Astrocyte (in vitro differentiated cells and primary cell): ENCODE results near the gene THOC5. TPM values are rescaled to one million over a fixed set of nuclear protein-coding genes. Genes with fewer than 3 reads are reported as not detected.

ENCODE experiments used
- DNase-seq: peaks from one replicate; pipeline ENCODE4 v3.0.0-alpha.2; 2010; ENCODE audit warnings: low read depth
- FAIRE-seq: peaks from 2 replicates; lab custom pipeline; 2011; peaks lifted over from hg19 to GRCh38; lab: Jason Lieb, UNC
- H2AFZ ChIP-seq: 2 replicates; pipeline ENCODE4 v1.6.0; 2012; ENCODE audit warnings: low read depth, low read length, inconsistent platforms
- H3K27ac ChIP-seq: 2 replicates; pipeline ENCODE4 v1.5.1; 2011; ENCODE audit warnings: low read depth, low read length, inconsistent platforms
- H3K27me3 ChIP-seq: 2 replicates; pipeline ENCODE4 v1.6.0; 2011; ENCODE audit warnings: low read length, inconsistent platforms; ENCODE audit not compliant: insufficient read depth
- H3K36me3 ChIP-seq: 2 replicates; pipeline ENCODE4 v1.5.1; 2011; ENCODE audit warnings: low read length, inconsistent platforms; ENCODE audit not compliant: insufficient read depth
- H3K4me1 ChIP-seq: 2 replicates; pipeline ENCODE4 v1.5.1; 2011; ENCODE audit warnings: low read length, inconsistent platforms; ENCODE audit not compliant: insufficient read depth
- H3K4me2 ChIP-seq: 2 replicates; pipeline ENCODE4 v1.6.0; 2012; ENCODE audit warnings: low read length, inconsistent platforms
- H3K4me3 ChIP-seq: 2 replicates; pipeline ENCODE4 v1.5.1; 2011; ENCODE audit warnings: low read depth, mild to moderate bottlenecking, low read length, inconsistent platforms; ENCODE audit not compliant: insufficient read depth
- H3K79me2 ChIP-seq: 2 replicates; pipeline ENCODE4 v1.6.0; 2012; ENCODE audit warnings: mild to moderate bottlenecking, low read length, inconsistent platforms; ENCODE audit not compliant: insufficient read depth
- H3K9ac ChIP-seq: 2 replicates; pipeline ENCODE4 v1.6.0; 2012; ENCODE audit warnings: mild to moderate bottlenecking, low read length, inconsistent platforms
- H3K9me3 ChIP-seq: 2 replicates; pipeline ENCODE4 v1.5.1; 2012; ENCODE audit warnings: low read depth, mild to moderate bottlenecking, low read length, inconsistent platforms; ENCODE audit not compliant: insufficient read depth
- H4K20me1 ChIP-seq: 2 replicates; pipeline ENCODE4 v1.6.0; 2012; ENCODE audit warnings: low read length, inconsistent platforms; ENCODE audit not compliant: insufficient read depth
- H3K27ac Mint-ChIP-seq: one replicate; pipeline ENCODE4 v1.8.0; 2021; ENCODE audit warnings: mild to moderate bottlenecking, mixed read lengths; ENCODE audit not compliant: unreplicated experiment
- H3K27me3 Mint-ChIP-seq: one replicate; pipeline ENCODE4 v1.8.0; 2021; ENCODE audit warnings: low read depth, mixed read lengths; ENCODE audit not compliant: unreplicated experiment
- H3K36me3 Mint-ChIP-seq: one replicate; pipeline ENCODE4 v1.8.0; 2021; ENCODE audit warnings: low read depth, mixed read lengths; ENCODE audit not compliant: unreplicated experiment
- H3K4me1 Mint-ChIP-seq: one replicate; pipeline ENCODE4 v1.8.0; 2021; ENCODE audit warnings: low read depth, mixed read lengths; ENCODE audit not compliant: unreplicated experiment
- H3K4me3 Mint-ChIP-seq: one replicate; pipeline ENCODE4 v1.8.0; 2021; ENCODE audit warnings: mild to moderate bottlenecking, moderate library complexity, mixed read lengths; ENCODE audit not compliant: unreplicated experiment
- H3K9me3 Mint-ChIP-seq: one replicate; pipeline ENCODE4 v1.8.0; 2021; ENCODE audit warnings: mild to moderate bottlenecking, mixed read lengths; ENCODE audit not compliant: unreplicated experiment
- CTCF ChIP-seq: IDR thresholded peaks from 2 replicates; pipeline ENCODE4 v1.5.1; 2011; ENCODE audit warnings: low read depth, mild to moderate bottlenecking, inconsistent platforms, low read length, moderate library complexity; ENCODE audit not compliant: insufficient read depth
- EZH2 ChIP-seq: IDR thresholded peaks from 2 replicates; pipeline ENCODE4 v1.6.1; 2012; ENCODE audit warnings: mild to moderate bottlenecking, low read length, inconsistent platforms; ENCODE audit not compliant: insufficient read depth
- total RNA-seq: library from RNA; stranded (reverse); gene quantifications from 2 replicates; pipeline ENCODE4 v1.2.1, GENCODE V29; 2021

THOC5 gene
- total RNA-seq, 1 donor from 2014 or later, result 85.0 TPM

- Mint-ChIP-seq H3K36me3 (peaks cover 27% of the 10 kb centered on the region), H3K4me1 (peaks cover 6% of the 10 kb centered on the region), H3K27me3 (no peaks in the 10 kb centered on the region), H3K9me3 (no peaks in the 10 kb centered on the region), H3K4me3 (no peak overlapping the region), H3K27ac (no peak overlapping the region)
- H3K4me1 ChIP-seq, result no peaks in the 10 kb centered on the region
- peaks cover 15% of the 10 kb centered on the region for H4K20me1 ChIP-seq
- no peak for TF ChIP-seq CTCF
- TF ChIP-seq EZH2, result no peak
- H3K9ac ChIP-seq, result no peak overlapping the region
- H2AFZ ChIP-seq, result no peak overlapping the region
- H3K27ac ChIP-seq, result no peak overlapping the region
- H3K4me2 ChIP-seq, result no peak overlapping the region
- DNase-seq (no peak), FAIRE-seq (no peak)
- peaks cover 73% of the 10 kb centered on the region for H3K36me3 ChIP-seq
- peaks cover 6% of the 10 kb centered on the region for H3K79me2 ChIP-seq
- H3K27me3 ChIP-seq, result no peaks in the 10 kb centered on the region
- no peak overlapping the region for H3K4me3 ChIP-seq
- H3K9me3 ChIP-seq, result no peaks in the 10 kb centered on the region
Observed at GRCh38 chr22:29531419-29531818, 22.1 kb downstream of the THOC5 start.

GRCh38 chr22:29530716-29531115 is 22.8 kb downstream of the THOC5 start:
- Histone ChIP-seq H3K9ac (no peak overlapping the region), H3K4me1 (no peaks in the 10 kb centered on the region), H3K36me3 (peaks cover 67% of the 10 kb centered on the region), H2AFZ (no peak overlapping the region), H3K9me3 (no peaks in the 10 kb centered on the region), H3K27me3 (no peaks in the 10 kb centered on the region), H3K4me3 (no peak overlapping the region), H3K27ac (no peak overlapping the region), H3K79me2 (peaks cover 6% of the 10 kb centered on the region), H3K4me2 (no peak overlapping the region), H4K20me1 (peaks cover 15% of the 10 kb centered on the region)
- FAIRE-seq (no peak), DNase-seq (no peak)
- Mint-ChIP-seq H3K4me1 (peaks cover 3% of the 10 kb centered on the region), H3K27me3 (no peaks in the 10 kb centered on the region), H3K27ac (no peak overlapping the region), H3K36me3 (peaks cover 29% of the 10 kb centered on the region), H3K4me3 (no peak overlapping the region), H3K9me3 (no peaks in the 10 kb centered on the region)
- TF ChIP-seq EZH2, result no peak
- no peak for TF ChIP-seq CTCF

GRCh38 chr22:29528144-29528543 is 25.4 kb downstream of the THOC5 start:
- Histone ChIP-seq H2AFZ (no peak overlapping the region), H3K36me3 (peaks cover 69% of the 10 kb centered on the region), H3K4me2 (no peak overlapping the region), H3K27ac (no peak overlapping the region), H4K20me1 (peaks cover 9% of the 10 kb centered on the region), H3K4me1 (no peaks in the 10 kb centered on the region), H3K79me2 (peaks cover 6% of the 10 kb centered on the region), H3K9me3 (no peaks in the 10 kb centered on the region), H3K27me3 (no peaks in the 10 kb centered on the region), H3K9ac (no peak overlapping the region), H3K4me3 (no peak overlapping the region)
- Mint-ChIP-seq H3K4me3 (no peak overlapping the region), H3K27me3 (no peaks in the 10 kb centered on the region), H3K36me3 (peaks cover 28% of the 10 kb centered on the region), H3K27ac (no peak overlapping the region), H3K9me3 (no peaks in the 10 kb centered on the region), H3K4me1 (peaks cover 3% of the 10 kb centered on the region)
- DNase-seq, result no peak
- TF ChIP-seq EZH2 (no peak), CTCF (no peak)
- FAIRE-seq, result no peak
